Activated naive CD4-positive, alpha-beta T cell treated with anti-CD3 and anti-CD28 coated beads, Interleukin-2, amount 50 U/mL, for 72 hours (primary cell): ENCODE measurements around the gene RARRES1. TPM values are rescaled to one million over a fixed set of nuclear protein-coding genes. Genes with fewer than 3 reads are reported as not detected.

ENCODE experiments used
- ATAC-seq, 2 donors: fragments of 150-1000 bp; cut with Tn5 transposase; 2 replicates each; pipeline ENCODE4 v1.10.0; 2021; ENCODE audit warnings: mild to moderate bottlenecking in 2 of 2, moderate library complexity in 2 of 2
- DNase-seq, 2 donors: peaks; one replicate each; pipeline ENCODE4 v3.0.0; 2021 to 2022; ENCODE audit warnings: low spot score in 2 of 2
- H3K27ac Mint-ChIP-seq, 2 donors: one replicate each; pipeline ENCODE4 v1.8.0; 2022; ENCODE audit warnings: mild to moderate bottlenecking in 2 of 2, mixed read lengths in 2 of 2
- H3K36me3 Mint-ChIP-seq, 2 donors: one replicate each; pipeline ENCODE4 v1.8.0; 2022; ENCODE audit warnings: mixed read lengths in 2 of 2
- H3K9me3 Mint-ChIP-seq, 2 donors: one replicate each; pipeline ENCODE4 v1.8.0; 2022; ENCODE audit warnings: mixed read lengths in 2 of 2
- total RNA-seq, 2 donors: library from RNA; stranded (reverse); gene quantifications; one replicate each; pipeline ENCODE4 v1.2.3, GENCODE V29; 2022

RARRES1 gene
- not detected for total RNA-seq

- Mint-ChIP-seq H3K27ac (no peak within 1 kb of the TSS), H3K36me3 (peaks cover 6 to 9% of the 10 kb centered on the region in 2 donors), H3K9me3 (peaks cover 0 to 9% of the 10 kb centered on the region in 2 donors)
- ATAC-seq (peak; percentile 71), DNase-seq (peak in 1 of 2 donors; percentile 57)
Observed at GRCh38 chr3:158731938-158732855, at the start of gene RARRES1. Gene RARRES1, minus strand, starts transcription at chr3:158732457. Its CDS starts 42 bp downstream, at chr3:158732415.

GRCh38 chr3:158781849-158782248 is 49.6 kb upstream of the RARRES1 start:
- no peak for DNase-seq
- Mint-ChIP-seq H3K36me3 (no peaks in the 10 kb centered on the region), H3K27ac (no peak overlapping the region), H3K9me3 (no peaks in the 10 kb centered on the region)
- no peak for ATAC-seq

- ATAC-seq (no peak), DNase-seq (no peak)
- H3K36me3 Mint-ChIP-seq = no peaks in the 10 kb centered on the region
- no peaks in the 10 kb centered on the region for H3K9me3 Mint-ChIP-seq
- no peak overlapping the region for H3K27ac Mint-ChIP-seq
Observed at GRCh38 chr3:158781191-158781590, 48.9 kb upstream of the RARRES1 start.

GRCh38 chr3:158780766-158781165 is 48.5 kb upstream of the RARRES1 start:
- Mint-ChIP-seq H3K9me3 (no peaks in the 10 kb centered on the region), H3K27ac (no peak overlapping the region), H3K36me3 (no peaks in the 10 kb centered on the region)
- no peak for ATAC-seq
- DNase-seq = no peak

GRCh38 chr3:158777161-158777873 is 45.1 kb upstream of the RARRES1 start:
- no peaks in the 10 kb centered on the region for H3K36me3 Mint-ChIP-seq

GRCh38 chr3:158776531-158776930 is 44.3 kb upstream of the RARRES1 start:
- DNase-seq = no peak
- Mint-ChIP-seq H3K9me3 (no peaks in the 10 kb centered on the region), H3K27ac (peak overlapping the region in 1 of 2 donors; percentile 39), H3K36me3 (no peaks in the 10 kb centered on the region)
- ATAC-seq = no peak

More at GRCh38 chr3:158777161-158777873, 45.1 kb upstream of the RARRES1 start:
- H3K27ac Mint-ChIP-seq = no peak overlapping the region
- no peak for ATAC-seq
- no peaks in the 10 kb centered on the region for H3K9me3 Mint-ChIP-seq
- DNase-seq = no peak

- no peak overlapping the region for H3K27ac Mint-ChIP-seq
- ATAC-seq = no peak
- H3K36me3 Mint-ChIP-seq = no peaks in the 10 kb centered on the region
- H3K9me3 Mint-ChIP-seq = no peaks in the 10 kb centered on the region
- no peak for DNase-seq
Observed at GRCh38 chr3:158775426-158776410, 43.5 kb upstream of the RARRES1 start.

- Mint-ChIP-seq H3K27ac (no peak overlapping the region), H3K36me3 (no peaks in the 10 kb centered on the region), H3K9me3 (no peaks in the 10 kb centered on the region)
- no peak for DNase-seq
- no peak for ATAC-seq
Observed at GRCh38 chr3:158774965-158775364, 42.7 kb upstream of the RARRES1 start.

- Mint-ChIP-seq H3K9me3 (no peaks in the 10 kb centered on the region), H3K36me3 (no peaks in the 10 kb centered on the region), H3K27ac (no peak overlapping the region)
- ATAC-seq = no peak
- no peak for DNase-seq
Observed at GRCh38 chr3:158773845-158774830, 41.9 kb upstream of the RARRES1 start.

GRCh38 chr3:158773166-158773565 is 40.9 kb upstream of the RARRES1 start:
- H3K27ac Mint-ChIP-seq = no peak overlapping the region

GRCh38 chr3:158771982-158772381 is 39.7 kb upstream of the RARRES1 start:
- DNase-seq (no peak), ATAC-seq (no peak)
- H3K9me3 Mint-ChIP-seq = no peaks in the 10 kb centered on the region
- no peaks in the 10 kb centered on the region for H3K36me3 Mint-ChIP-seq
- no peak overlapping the region for H3K27ac Mint-ChIP-seq

More at GRCh38 chr3:158773166-158773565, 40.9 kb upstream of the RARRES1 start:
- Mint-ChIP-seq H3K9me3 (no peaks in the 10 kb centered on the region), H3K36me3 (no peaks in the 10 kb centered on the region)
- DNase-seq (no peak), ATAC-seq (no peak)

- ATAC-seq (no peak), DNase-seq (no peak)
- Mint-ChIP-seq H3K36me3 (no peaks in the 10 kb centered on the region), H3K9me3 (no peaks in the 10 kb centered on the region), H3K27ac (no peak overlapping the region)
Observed at GRCh38 chr3:158771577-158771976, 39.3 kb upstream of the RARRES1 start.

GRCh38 chr3:158770741-158771350 is 38.6 kb upstream of the RARRES1 start:
- H3K9me3 Mint-ChIP-seq = no peaks in the 10 kb centered on the region
- ATAC-seq (no peak), DNase-seq (no peak)
- no peak overlapping the region for H3K27ac Mint-ChIP-seq
- no peaks in the 10 kb centered on the region for H3K36me3 Mint-ChIP-seq

GRCh38 chr3:158769952-158770740 is 37.9 kb upstream of the RARRES1 start:
- H3K9me3 Mint-ChIP-seq = no peaks in the 10 kb centered on the region
- no peak overlapping the region for H3K27ac Mint-ChIP-seq
- no peaks in the 10 kb centered on the region for H3K36me3 Mint-ChIP-seq
- DNase-seq (no peak), ATAC-seq (no peak)
